ENCODE results near the gene TAC3. TPM values are rescaled to one million over a fixed set of nuclear protein-coding genes. Genes with fewer than 3 reads are reported as not detected.
"Not testable (repeated sequence)": the region's sequence is repeated elsewhere in the genome, so short reads cannot be mapped to it uniquely, and the experiment has no call there.

The TAC3 gene
- total and polyA plus RNA-seq, 8 donors, result 0.31 to 1.1 (median 0.73) TPM; not detected in 2

DNA sequence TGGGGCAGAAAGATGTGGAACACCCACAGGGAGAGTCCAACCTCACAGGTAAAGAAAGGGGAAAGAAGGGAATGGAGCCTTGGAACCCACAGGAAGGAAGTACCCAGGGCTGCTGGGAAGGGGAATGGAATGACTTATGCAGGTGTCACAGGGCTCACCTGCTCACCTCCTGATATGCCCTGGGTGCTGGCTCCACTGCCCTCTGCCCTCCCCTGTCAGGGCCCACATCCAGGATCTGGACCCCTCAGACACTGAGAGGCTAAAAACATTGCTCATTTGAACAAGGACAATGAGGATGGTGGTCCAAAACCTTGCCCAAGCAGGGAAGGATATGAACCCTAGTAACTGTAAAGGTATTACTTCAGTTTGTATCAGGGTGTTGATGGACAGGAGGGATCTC, 29.3 kb downstream of the TAC3 start:
- intact Hi-C loops (cut with DNase I), result loop anchor here in 1 of 2 donors (5.0 kb wide), 1 partner anchor 230 kb away; no protein-coding TSS in a partner anchor
- no peak overlapping the region for H3K4me3 ChIP-seq
- no peak overlapping the region for H3K27ac ChIP-seq
- H3K27me3 ChIP-seq, result no peaks in the 10 kb centered on the region
- no peaks in the 10 kb centered on the region for H3K36me3 ChIP-seq
- no peaks in the 10 kb centered on the region for H3K9me3 ChIP-seq
- H3K4me1 ChIP-seq, result peaks cover 7 to 37% of the 10 kb centered on the region in 2 donors
- ATAC-seq (no peak), DNase-seq (no peak)
- TF ChIP-seq, protein P1, sequence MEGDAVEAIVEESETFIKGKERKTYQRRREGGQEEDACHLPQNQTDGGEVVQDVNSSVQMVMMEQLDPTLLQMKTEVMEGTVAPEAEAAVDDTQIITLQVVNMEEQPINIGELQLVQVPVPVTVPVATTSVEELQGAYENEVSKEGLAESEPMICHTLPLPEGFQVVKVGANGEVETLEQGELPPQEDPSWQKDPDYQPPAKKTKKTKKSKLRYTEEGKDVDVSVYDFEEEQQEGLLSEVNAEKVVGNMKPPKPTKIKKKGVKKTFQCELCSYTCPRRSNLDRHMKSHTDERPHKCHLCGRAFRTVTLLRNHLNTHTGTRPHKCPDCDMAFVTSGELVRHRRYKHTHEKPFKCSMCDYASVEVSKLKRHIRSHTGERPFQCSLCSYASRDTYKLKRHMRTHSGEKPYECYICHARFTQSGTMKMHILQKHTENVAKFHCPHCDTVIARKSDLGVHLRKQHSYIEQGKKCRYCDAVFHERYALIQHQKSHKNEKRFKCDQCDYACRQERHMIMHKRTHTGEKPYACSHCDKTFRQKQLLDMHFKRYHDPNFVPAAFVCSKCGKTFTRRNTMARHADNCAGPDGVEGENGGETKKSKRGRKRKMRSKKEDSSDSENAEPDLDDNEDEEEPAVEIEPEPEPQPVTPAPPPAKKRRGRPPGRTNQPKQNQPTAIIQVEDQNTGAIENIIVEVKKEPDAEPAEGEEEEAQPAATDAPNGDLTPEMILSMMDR (IDR thresholded peaks at IDR 0.05), result no peak

DNA sequence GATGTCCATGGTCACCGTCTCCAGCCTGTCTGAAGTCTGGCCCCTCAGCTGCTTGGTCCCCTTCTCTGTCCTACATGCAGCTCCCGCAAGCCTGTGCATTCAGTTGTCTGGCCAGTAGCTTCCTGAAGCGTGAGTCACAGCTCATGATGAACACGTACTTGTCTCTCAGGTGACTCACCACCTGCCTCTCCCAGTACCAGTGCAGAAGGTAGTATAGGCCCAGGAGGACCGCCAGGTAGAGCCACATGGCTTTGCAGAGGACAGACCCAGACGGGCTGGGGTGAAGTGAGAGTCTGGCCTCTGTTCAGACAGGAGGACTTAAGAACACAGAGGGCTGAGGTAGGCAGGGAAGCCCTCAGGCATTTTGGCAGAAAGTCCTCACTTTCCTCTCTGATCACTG, 30.6 kb downstream of the TAC3 start:
- DNase-seq, result peak in 1 of 4 donors; percentile 62
- not testable (repeated sequence) for H3K9me3 ChIP-seq, H3K27ac ChIP-seq, H3K36me3 ChIP-seq, H3K4me3 ChIP-seq, H3K27me3 ChIP-seq
- intact Hi-C loops (cut with DNase I), result loop anchor here in 1 of 2 donors (5.0 kb wide), 1 partner anchor 228 kb away; no protein-coding TSS in a partner anchor
- peaks cover 0 to 24% of the 10 kb centered on the region in 2 donors for H3K4me1 ChIP-seq
- ATAC-seq, result peak; percentile 87

DNA sequence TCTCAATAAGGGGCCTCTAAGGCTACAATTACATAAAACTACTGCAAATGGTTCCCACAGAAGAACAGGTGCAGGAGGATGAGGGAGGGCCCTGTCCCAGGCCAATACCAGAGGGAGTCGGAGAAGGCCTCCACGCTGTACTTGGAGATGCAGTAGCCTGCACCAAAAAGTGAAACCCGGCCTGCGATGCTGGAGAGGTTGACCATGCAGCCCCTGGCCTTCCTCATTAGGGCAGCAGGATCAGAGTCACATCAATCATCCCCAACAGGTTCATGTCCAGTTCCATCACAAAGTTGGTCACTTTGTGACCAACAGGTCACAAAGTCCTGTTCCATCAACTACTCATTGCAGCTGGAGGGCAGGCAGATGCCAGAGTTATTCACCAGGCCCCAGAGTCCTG, 32.9 kb downstream of the TAC3 start:
- Histone ChIP-seq H3K9me3 (no peaks in the 10 kb centered on the region), H3K27ac (no peak overlapping the region), H3K4me1 (peaks cover 0 to 15% of the 10 kb centered on the region in 2 donors), H3K4me3 (no peak overlapping the region), H3K27me3 (no peaks in the 10 kb centered on the region), H3K36me3 (no peaks in the 10 kb centered on the region)
- TF ChIP-seq, protein P1 (IDR thresholded peaks at IDR 0.05), result no peak
- ATAC-seq (no peak), DNase-seq (peak in 1 of 4 donors; percentile 31)
- intact Hi-C loops (cut with DNase I), result no loop called here

DNA sequence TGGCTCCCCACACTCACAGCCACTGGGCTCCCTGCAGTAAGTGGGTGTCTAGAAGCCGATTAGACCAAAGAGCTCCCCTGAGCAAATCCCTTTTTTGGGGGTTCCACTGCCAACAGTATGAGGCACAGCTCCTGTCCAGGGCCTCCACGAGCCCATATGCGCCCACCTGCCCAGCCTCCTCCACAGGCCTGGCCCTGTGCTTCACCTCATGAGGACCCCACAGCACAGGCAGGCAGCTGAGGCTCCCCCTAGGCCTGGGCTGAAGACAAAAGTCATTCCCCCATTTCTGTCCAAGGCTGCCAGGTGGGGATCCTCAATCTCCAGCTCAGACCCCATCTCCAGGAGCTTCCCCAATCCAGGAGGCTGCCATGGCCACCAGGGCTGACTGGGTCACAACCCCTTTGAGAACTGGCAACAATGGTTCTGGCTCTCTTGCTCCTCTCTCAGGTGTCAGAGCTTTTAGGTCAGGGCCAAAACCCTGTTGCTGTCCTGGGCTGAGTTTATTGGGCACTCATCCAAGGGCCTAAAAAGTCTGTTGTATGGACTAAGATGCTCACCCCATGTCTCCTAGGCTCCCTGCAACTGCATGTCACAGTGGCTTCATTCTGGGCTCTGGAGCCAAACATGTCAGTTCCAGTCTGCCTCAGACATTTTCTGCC, 33.6 kb downstream of the TAC3 start:
- H3K4me1 ChIP-seq; H3K4me3 ChIP-seq; H3K27ac ChIP-seq; H3K9me3 ChIP-seq; H3K36me3 ChIP-seq; ATAC-seq; intact Hi-C loops (cut with DNase I); H3K27me3 ChIP-seq: not testable (repeated sequence)
- DNase-seq, result peak in 1 of 4 donors; percentile 56

DNA sequence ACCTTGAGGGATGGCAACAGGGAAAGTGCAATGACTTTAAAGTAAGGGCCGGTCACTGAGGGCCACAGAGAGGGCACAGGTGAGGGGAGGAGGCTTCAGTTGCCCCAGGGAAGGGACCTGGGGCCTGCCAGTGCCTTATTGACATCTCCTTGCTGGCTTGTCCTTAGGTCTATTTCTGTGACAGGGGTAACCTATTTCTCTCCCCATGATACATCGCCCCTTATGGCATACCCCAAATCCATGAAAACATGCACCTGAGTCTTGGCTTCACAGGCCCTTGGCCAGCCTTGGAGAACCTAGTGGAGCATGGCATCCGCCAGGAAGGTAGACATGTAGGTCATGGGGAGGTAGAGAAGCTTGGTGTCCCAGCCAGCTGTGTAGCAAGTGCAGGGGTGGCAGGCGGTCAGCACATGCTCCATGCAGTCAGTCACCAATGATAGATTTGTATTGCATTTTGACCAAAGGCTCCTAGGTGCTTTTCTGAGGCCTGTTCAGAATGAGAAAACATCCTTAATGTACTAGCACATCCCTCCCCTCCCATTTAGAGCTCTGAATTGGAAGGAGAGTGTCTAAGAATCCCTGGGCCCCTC, 35.3 kb downstream of the TAC3 start:
- intact Hi-C loops (cut with DNase I), result no loop called here
- Histone ChIP-seq H3K4me1 (no peaks in the 10 kb centered on the region), H3K4me3 (no peak overlapping the region), H3K27ac (no peak overlapping the region), H3K27me3 (no peaks in the 10 kb centered on the region), H3K36me3 (no peaks in the 10 kb centered on the region), H3K9me3 (no peaks in the 10 kb centered on the region)
- DNase-seq (no peak), ATAC-seq (no peak)
- TF ChIP-seq, protein P1 (IDR thresholded peaks at IDR 0.05), result no peak

DNA sequence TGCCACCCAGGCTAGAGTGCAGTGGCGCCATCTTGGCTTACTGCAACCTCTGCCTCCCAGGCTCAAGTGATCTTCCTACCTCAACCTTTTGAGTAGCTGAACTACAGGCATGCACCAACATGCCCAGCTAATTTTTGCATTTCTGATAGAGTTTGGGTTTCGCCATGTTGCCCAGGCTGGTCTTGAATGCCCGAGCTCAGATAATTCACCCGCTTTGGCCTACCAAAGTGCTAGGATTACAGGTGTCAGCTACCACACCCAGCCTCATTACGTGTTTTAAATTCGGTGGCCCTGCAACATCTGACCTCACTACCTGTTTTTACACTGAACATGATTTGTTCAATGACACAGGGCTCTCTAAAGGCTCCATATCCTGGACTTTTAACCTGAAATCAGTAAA, 36.1 kb downstream of the TAC3 start:
- TF ChIP-seq, protein P1 (IDR thresholded peaks at IDR 0.05), result no peak
- intact Hi-C loops (cut with DNase I), result no loop called here
- Histone ChIP-seq H3K36me3 (no peaks in the 10 kb centered on the region), H3K27ac (no peak overlapping the region), H3K27me3 (no peaks in the 10 kb centered on the region), H3K4me1 (no peaks in the 10 kb centered on the region), H3K4me3 (no peak overlapping the region), H3K9me3 (no peaks in the 10 kb centered on the region)
- ATAC-seq, result no peak
- no peak for DNase-seq

Data from left lung (tissue), 10 donors.